HG03025 (cell line): ENCODE results near the gene TMEM86A.

ENCODE experiments used
- ATAC-seq: cut with Tn5 transposase; IDR thresholded peaks from one replicate; pipeline ENCODE4 v1.9.1; 2021; ENCODE audit warnings: mild to moderate bottlenecking, moderate library complexity; ENCODE audit not compliant: unreplicated experiment, low FRiP score

Gene TMEM86A

GRCh38 chr11:18750944-18751343 is 52.4 kb downstream of the TMEM86A start:
- no peak for ATAC-seq

GRCh38 chr11:18752502-18752901 is 53.9 kb downstream of the TMEM86A start:
- ATAC-seq, result no peak

- ATAC-seq, result no peak
These were observed 55.7 kb downstream of the TMEM86A start for GRCh38 chr11:18754308-18754707.
